GM19467 (cell line): Measurements from ENCODE around the gene OR5K2.

ENCODE experiments used
- ATAC-seq: cut with Tn5 transposase; IDR thresholded peaks from one replicate; pipeline ENCODE4 v1.9.1; 2021; ENCODE audit warnings: mild to moderate bottlenecking, moderate library complexity; ENCODE audit not compliant: unreplicated experiment

The OR5K2 gene

GRCh38 chr3:98521897-98522543 is 24.5 kb downstream of the OR5K2 start:
- ATAC-seq: peak; percentile 33

- peak; percentile 87 for ATAC-seq
Observed at GRCh38 chr3:98522544-98523281, 25.2 kb downstream of the OR5K2 start, which contains the start of gene CLDND1. Gene CLDND1 (minus strand): TSS chr3:98522902. CDS start chr3:98521424, 1,478 bp downstream.

GRCh38 chr3:98525494-98525893 is 28.0 kb downstream of the OR5K2 start:
- no peak for ATAC-seq

- no peak for ATAC-seq
Observed at GRCh38 chr3:98528474-98529346, 31.2 kb downstream of the OR5K2 start.

- no peak for ATAC-seq
Observed at GRCh38 chr3:98529856-98530459, 32.5 kb downstream of the OR5K2 start.

- no peak for ATAC-seq
Observed at GRCh38 chr3:98530676-98531075, 33.2 kb downstream of the OR5K2 start.

GRCh38 chr3:98531622-98532274 is 34.3 kb downstream of the OR5K2 start, which contains the start of gene GPR15:
Gene GPR15 (plus strand): TSS chr3:98531978. CDS start chr3:98532034, 56 bp downstream.
- peak; percentile 30 for ATAC-seq

GRCh38 chr3:98532275-98532637 is 34.8 kb downstream of the OR5K2 start:
- no peak for ATAC-seq

GRCh38 chr3:98532709-98533571 is 35.5 kb downstream of the OR5K2 start:
- ATAC-seq: no peak

- ATAC-seq: no peak
Observed at GRCh38 chr3:98534168-98534567, 36.7 kb downstream of the OR5K2 start.

GRCh38 chr3:98534734-98535133 is 37.3 kb downstream of the OR5K2 start:
- no peak for ATAC-seq

- peak; percentile 63 for ATAC-seq
Observed at GRCh38 chr3:98536456-98537017, 39.1 kb downstream of the OR5K2 start.

GRCh38 chr3:98540346-98540745 is 42.9 kb downstream of the OR5K2 start:
- ATAC-seq: peak; percentile 51

GRCh38 chr3:98541695-98542094 is 44.2 kb downstream of the OR5K2 start:
- no peak for ATAC-seq

- no peak for ATAC-seq
Observed at GRCh38 chr3:98542623-98543022, 45.1 kb downstream of the OR5K2 start.

- ATAC-seq: no peak
Observed at GRCh38 chr3:98545940-98546339, 48.5 kb downstream of the OR5K2 start.
